GM18951 (cell line): ENCODE measurements around the gene ICAM1.
A peak's percentile ranks its signal among the peaks of the same experiment; 100 is the strongest.

Experiments used
- POLR2A ChIP-seq: IDR thresholded peaks from 4 replicates; pipeline ENCODE4 v1.6.1; 2011; ENCODE audit warnings: mild to moderate bottlenecking; ENCODE audit not compliant: insufficient read length, insufficient read depth; ENCODE audit errors: extremely low read depth
- in situ Hi-C: fragments of 300-500 bp; cut with MboI; formaldehyde crosslinking; loops from one replicate; pipeline ENCODE4 v1.12.0; 2022; ENCODE audit warnings: low sequenced_read_pairs, mixed read lengths, inconsistent platforms; ENCODE audit not compliant: unreplicated experiment

ICAM1 gene

DNA sequence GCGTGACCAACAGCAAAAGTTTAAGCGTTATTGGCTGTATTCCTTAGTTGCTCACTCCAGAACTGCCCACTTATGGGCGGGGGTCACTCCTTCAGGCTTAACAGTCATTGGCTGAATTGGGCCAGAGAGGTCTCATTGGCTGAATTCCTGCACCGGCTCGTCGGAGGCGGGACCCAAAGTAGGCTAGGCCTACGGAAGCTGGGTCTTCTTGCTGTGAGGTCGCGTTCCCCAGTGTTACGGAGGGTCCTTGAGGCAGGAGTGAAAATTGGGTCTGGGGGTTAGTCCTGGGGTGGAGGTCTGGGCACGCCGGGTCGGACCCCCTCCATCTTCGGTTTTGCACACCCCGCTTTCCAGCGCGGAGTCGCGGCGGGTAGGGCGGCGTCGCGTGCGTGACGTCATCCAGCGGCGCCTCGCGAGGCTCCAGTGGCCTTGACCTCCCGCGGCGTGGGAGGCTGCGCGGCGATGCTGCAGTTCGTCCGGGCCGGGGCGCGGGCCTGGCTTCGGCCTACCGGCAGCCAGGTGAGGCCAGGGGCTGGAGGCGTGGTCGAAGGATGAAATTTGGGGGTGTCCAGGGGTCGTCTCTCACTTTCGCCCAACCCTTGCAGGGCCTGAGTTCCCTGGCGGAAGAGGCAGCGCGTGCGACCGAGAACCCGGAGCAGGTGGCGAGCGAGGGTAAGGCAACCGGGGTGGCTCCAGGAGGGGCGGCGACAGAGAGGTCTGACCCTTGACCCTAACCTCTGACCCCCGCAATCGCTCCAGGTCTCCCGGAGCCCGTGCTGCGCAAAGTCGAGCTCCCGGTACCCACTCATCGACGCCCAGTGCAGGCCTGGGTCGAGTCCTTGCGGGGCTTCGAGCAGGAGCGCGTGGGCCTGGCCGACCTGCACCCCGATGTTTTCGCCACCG lies 18.9 kb upstream of the ICAM1 start, which contains the start of gene MRPL4:
Gene MRPL4, plus strand, starts transcription at position 423 of the 903 bp plus-strand sequence. Its CDS starts 40 bp downstream, at position 463.
- in situ Hi-C loops, result no loop called here
- TF ChIP-seq POLR2A, result peak; percentile 88

DNA sequence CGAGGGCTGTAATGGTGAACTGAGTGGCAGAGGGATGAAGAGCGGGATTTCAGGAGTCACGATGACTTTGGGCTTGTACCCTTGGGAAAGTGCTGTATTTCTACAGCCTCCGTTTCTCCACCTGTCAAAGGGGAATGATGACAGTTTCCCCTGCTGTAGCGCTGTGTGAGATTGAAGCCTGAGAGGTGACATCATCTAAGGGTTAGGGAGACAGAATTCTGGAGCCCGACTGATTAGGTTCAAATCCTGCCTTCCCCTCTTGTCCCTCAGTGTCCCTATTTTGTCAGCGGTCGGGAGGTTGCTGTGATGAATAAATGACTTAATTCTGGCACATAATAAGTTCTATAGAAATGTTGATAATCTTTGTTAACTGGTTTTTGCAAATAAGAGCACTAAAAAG lies 18.2 kb upstream of the ICAM1 start:
- TF ChIP-seq POLR2A, result no peak
- in situ Hi-C loops, result no loop called here

DNA sequence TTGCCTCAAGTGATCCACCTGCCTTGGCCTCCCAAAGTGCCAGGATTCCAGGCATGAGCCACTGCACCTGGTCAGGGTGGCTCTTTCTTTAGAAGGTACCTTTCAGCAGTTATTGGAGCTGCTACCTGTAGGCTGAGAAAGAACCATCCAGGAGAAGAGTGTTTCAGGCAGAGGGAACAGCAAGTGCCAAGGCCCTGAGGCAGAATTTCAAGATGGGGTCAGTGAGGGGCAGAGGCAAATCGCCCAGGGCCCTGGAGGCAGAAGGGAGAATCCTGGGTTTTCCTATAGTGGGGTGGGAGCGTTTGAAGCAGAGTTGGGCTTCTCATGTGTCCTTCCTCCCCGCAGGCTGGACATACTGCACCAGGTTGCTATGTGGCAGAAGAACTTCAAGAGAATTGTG lies 16.7 kb upstream of the ICAM1 start:
- TF ChIP-seq POLR2A, result no peak
- in situ Hi-C loops, result no loop called here

DNA sequence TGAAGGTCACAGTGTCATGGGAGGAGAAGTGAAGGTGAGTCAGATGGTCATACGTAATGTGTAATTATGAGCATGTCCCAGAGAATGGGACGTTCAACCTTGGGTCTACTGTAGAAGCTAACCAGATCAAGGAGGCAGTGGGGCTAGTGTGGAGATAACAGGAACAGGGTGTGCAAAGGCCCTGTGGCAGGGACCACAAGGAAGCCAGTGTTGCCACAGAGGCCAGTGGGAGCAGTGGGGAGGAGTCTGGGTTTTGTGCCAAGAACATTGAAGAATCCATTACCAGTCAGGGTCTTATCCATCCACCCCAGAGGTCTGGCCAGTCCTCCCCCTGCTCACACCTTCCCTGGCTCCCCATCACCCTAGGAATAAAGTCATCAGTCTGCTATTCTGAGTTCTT lies 15.6 kb upstream of the ICAM1 start:
- TF ChIP-seq POLR2A, result no peak
- in situ Hi-C loops, result no loop called here

DNA sequence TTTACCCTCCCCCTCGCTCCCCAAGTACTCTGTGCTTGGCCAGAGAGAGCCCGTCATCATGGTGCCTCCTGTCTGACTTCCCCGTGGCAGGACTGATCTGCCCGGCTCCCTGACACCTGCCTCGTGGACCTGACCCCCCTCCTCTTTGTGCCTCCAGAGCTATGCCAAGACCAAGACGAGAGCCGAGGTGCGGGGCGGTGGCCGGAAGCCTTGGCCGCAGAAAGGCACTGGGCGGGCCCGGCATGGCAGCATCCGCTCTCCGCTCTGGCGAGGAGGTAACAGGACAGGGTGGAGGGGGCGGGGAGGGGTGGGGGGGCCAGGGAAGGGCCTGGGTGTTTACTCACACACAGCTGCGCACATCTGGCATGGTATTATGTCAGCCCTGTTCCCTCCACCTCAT lies 14.4 kb upstream of the ICAM1 start:
- TF ChIP-seq POLR2A, result no peak
- in situ Hi-C loops, result no loop called here

DNA sequence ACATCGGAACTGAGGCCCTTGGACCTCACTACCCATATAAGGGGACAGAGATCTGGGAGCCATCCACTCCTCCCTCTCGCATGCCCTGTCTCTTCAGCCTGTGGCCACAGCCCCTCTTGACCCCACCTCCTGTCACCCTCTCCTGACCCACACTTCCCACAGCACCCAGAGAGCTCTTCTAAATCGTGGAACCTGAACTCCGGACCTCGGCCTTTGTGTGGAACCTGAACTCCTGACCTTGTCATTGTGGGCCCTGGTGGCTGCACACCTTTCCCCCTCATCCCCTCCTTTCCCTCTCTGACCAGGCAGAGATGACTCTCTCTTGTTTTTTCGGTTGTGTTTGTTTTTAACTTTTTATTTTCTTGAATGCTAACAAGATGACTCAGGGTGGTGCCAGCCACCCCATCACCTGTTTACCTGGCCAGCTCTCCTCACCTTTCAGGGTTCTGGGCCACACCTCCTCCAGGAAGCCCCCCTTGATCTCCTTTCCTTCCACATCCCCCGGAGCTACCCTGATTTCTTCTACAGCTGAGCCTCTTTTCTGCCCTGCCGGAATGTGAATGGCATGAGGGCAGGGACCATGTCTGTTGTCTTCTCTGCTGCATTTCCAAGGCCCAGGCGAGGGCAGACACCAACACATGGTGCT lies 13.8 kb upstream of the ICAM1 start:
- in situ Hi-C loops, result no loop called here
- TF ChIP-seq POLR2A, result no peak

DNA sequence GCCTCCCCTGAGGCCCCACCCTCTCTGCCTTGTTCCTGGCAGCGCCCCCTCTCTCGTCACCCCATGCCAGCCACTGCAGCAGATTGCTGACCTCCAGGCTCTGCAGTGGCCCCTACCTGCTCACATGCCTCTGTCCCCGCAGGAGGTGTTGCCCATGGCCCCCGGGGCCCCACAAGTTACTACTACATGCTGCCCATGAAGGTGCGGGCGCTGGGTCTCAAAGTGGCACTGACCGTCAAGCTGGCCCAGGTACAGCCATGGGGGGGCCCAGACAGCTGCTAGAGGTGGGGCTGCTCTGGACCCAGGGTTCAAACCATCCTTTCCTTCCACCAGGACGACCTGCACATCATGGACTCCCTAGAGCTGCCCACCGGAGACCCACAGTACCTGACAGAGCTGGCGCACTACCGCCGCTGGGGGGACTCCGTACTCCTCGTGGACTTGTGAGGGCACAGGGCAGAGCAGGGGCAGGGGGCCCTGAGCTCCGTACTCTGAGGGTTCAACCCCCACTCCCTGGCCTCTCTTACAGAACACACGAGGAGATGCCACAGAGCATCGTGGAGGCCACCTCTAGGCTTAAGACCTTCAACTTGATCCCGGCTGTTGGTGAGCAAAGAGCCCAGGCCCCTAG lies 12.7 kb upstream of the ICAM1 start:
- in situ Hi-C loops, result no loop called here

DNA sequence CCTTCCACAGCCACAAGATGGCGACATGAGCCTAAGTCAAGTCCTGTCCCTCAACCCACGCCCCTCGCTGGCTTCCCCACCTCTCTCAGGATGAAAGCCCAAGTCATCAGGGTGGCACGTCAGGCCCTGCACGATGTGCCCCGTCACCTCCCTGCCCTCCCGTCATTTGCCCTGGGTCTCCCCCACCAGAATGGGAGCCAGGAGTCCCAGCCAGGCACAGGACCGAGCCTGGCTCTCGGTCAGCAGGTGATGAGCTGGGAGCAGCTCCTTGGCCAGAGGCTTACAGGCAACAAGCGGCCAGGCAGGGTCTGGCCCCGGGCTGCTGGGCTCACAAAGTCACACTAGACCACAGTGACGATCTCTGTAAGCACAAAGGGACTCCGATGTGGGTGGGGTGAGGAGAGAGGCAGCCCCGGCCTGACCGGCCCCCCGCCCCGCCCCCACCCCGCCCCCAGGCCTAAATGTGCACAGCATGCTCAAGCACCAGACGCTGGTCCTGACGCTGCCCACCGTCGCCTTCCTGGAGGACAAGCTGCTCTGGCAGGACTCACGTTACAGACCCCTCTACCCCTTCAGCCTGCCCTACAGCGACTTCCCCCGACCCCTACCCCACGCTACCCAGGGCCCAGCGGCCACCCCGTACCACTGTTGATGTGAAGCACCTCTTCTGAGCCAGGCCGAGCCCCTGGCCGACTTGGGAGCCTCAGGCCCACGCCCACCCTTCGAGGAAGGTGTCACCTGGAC lies 11.6 kb upstream of the ICAM1 start:
- TF ChIP-seq POLR2A, result no peak
- in situ Hi-C loops, result no loop called here

More for the DNA sequence above, 12.7 kb upstream of the ICAM1 start:
- no peak for TF ChIP-seq POLR2A

DNA sequence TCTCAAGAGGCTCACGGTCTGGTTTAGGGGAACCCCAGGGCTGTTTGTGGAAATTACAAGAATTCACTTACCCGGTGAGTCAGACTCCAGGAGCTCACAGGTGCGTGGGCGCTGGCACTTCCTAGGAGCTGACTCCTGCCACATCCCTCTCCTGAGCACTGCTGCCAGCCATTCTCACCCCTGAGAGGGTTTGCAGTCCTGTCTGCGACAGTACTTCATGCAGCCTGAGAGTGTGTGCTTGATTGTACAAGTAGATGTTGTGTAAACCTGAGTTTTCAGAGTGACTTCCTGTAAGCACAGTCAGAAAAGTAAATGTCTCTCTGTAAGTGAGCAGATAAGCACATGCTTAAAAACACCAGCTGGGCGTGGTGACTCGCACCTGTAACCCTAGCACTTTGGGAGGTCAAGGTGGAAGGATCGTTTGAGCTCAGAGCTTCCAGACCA lies 10.8 kb upstream of the ICAM1 start:
- in situ Hi-C loops, result no loop called here
- TF ChIP-seq POLR2A, result no peak

DNA sequence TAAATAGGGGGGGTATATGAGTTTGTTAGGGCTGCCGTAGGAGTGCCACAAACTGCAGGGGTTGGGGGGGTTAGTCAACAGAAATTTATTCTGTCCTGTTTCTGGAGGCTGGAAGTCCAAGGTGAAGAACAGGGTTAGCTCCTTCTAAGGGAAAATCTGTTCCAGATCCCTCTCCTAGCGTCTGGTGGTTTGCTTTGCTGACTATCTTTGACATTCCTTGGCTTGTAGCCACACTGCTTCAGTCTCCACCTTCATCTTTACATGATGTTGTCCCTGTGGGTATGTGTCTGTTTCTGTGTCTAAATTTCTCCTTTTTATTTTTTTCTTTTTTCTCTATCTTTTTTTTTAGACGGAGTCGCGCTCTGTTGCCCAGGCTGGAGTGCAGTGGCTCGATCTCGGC lies 8.1 kb upstream of the ICAM1 start:
- TF ChIP-seq POLR2A, result no peak
- in situ Hi-C loops, result no loop called here

DNA sequence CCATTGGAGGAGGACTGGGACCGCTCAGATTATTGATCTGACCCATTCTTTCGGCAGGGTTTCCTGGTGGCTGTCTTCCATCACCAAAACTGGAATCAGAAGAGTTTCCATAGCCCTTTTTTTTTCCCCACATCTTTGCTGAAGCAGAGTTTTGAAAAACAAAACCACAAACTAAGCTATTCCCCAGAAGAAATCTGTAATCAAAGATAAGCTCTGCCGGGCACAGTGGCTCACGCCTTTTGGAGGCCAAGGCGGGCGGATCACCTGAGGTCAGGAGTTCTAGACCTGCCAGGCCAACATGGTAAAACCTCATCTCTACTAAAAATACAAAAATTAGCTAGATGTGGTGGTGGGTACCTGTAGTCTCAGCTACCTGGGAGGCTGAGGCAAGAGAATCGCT lies 4.2 kb upstream of the ICAM1 start:
- no peak for TF ChIP-seq POLR2A
- in situ Hi-C loops, result loop anchor here (5.0 kb wide), 1 partner anchor 116 kb away; the partner anchor contains the start of gene TYK2

DNA sequence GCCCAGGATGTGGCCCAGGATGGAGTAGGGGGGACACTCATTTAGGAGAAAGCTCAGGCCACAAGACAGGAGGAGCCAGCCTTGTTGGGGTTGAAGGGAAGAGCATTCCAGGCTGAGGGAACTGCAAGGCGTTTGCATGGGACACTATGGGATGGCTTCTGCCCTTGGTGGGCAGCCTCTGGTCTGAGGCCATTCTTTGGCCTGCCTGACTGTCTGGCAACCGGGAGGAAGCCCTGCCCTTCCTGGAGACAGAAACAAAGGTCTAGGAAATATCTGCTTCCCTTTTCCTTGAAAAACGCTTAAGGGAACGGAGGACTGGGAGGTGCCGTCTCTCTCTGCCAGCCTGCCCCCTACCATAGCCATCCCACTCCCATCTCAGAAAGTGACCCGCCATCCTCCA lies 2.8 kb upstream of the ICAM1 start:
- TF ChIP-seq POLR2A, result no peak
- in situ Hi-C loops, result loop anchor here (5.0 kb wide), 1 partner anchor 114 kb away; the partner anchor contains the start of gene TYK2
